OCI-LY3 (cell line): Measurements from ENCODE around the gene MTCL1.

Source experiments
- CTCF ChIP-seq: fragments of 200-600, 300-600 bp; sonication (generic); IDR thresholded peaks from 2 replicates; pipeline ENCODE4 v1.5.1; 2014; ENCODE audit warnings: antibody characterized with exemption, low read length, low read depth
- EZH2phosphoT487 ChIP-seq: fragments of 200-600 bp; shearing (Covaris generic); IDR thresholded peaks from 2 replicates; pipeline ENCODE4 v1.6.1; 2018; ENCODE audit warnings: antibody characterized with exemption, mixed run types, low read depth

DNA sequence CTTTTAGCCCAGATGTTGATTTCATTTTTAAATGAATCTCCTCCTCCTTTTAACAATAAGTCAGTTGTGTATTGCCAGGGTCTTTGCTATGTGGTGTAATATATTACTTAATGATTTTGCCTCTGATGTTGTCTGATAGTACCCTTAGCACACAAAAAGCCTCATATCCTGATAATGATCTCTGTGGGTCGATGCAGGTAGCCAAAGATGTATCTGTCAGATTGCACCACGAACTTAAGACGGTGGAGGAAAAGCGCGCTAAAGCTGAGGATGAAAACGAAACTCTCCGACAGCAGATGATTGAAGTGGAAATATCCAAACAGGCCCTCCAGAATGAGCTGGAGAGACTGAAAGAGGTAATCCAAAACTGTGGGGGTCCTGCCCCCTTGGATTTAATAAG is 14.8 kb downstream of the MTCL1 start:
- TF ChIP-seq CTCF (no peak), EZH2phosphoT487 (no peak)
